ENCODE results near the gene SAMMSON. TPM values are rescaled to one million over a fixed set of nuclear protein-coding genes. Genes with fewer than 3 reads are reported as not detected.

SAMMSON gene
- total and polyA plus RNA-seq, 2 experiments from 2014 or later = not detected

DNA sequence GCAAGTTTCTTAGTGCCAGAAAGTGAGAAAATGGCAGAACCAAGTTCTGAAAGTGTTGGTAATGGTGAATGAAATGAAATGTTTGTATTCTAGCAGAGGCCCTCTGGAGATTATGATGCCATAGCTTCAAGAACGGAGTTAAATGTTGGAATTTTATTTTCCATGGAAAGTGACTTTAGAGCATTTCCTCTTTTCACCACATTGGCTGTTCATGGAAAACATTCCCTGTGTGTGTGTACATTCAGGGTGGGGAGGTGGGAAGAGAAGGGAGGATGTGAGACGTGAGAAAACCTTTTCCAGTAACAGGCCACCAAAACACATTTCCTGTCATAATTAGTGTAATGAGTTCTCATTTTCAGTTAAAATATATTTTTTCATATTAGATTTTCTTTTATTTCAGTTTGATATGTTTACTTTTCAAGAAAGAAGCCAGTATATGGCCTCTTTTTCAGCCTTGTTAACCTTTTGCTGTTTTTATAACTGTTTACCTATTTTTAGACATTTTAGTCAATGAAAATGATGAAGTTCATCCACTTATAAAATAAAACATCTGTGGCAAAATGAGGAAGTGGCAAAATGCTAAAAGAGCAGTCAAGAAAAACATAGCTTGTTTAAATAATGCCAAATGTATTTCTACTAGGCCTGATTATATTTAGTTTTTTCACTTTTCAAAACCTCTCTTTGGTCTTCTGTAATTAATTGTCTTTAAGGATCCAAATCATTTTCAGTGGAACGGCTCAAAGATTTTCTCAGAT is 21.6 kb downstream of the SAMMSON start (continued):
- TF ChIP-seq CTCF (conservative IDR thresholded peaks at IDR 0.05; ENCODE audit: low read depth in 2 of 2) = no peak
- TF ChIP-seq STAT1 (IDR thresholded peaks at IDR 0.05; ENCODE audit: unreplicated experiment) = no peak
- TF ChIP-seq REST (IDR thresholded peaks at IDR 0.05; ENCODE audit: unreplicated experiment) = no peak
- TF ChIP-seq NANOG (IDR thresholded peaks at IDR 0.05; ENCODE audit: borderline replicate concordance) = no peak
- TF ChIP-seq POLR2AphosphoS5 (IDR thresholded peaks at IDR 0.05; ENCODE audit: low read depth) = no peak
- no peak for TF ChIP-seq CREB1 (CRISPR knock-in tag; IDR thresholded peaks at IDR 0.05; ENCODE audit: low read depth)
- TF ChIP-seq ZNF331 (CRISPR knock-in tag; IDR thresholded peaks at IDR 0.05; ENCODE audit: low read depth) = no peak
- TF ChIP-seq EZH2phosphoT487 (IDR thresholded peaks at IDR 0.05; ENCODE audit: unreplicated experiment) = no peak
- TF ChIP-seq EZH2 (IDR thresholded peaks at IDR 0.05; ENCODE audit: low read depth, unreplicated experiment) = no peak
- no peak for TF ChIP-seq JUNB (IDR thresholded peaks at IDR 0.05; ENCODE audit: unreplicated experiment)

GRCh38 chr3:70028361-70028760 is 28.8 kb downstream of the SAMMSON start:
- H3K36me3 Mint-ChIP-seq (ENCODE audit: low read depth) = no peaks in the 10 kb centered on the region
- Histone ChIP-seq H3K27me3 (ENCODE audit: insufficient read depth) (no peaks in the 10 kb centered on the region), H3K9me2 (ENCODE audit: insufficient read depth) (peaks cover 3% of the 10 kb centered on the region; the same call in 1 of the 2 replicates), H3K4me1 (ENCODE audit: insufficient read depth) (no peaks in the 10 kb centered on the region), H2AFZ (no peak overlapping the region), H4K20me1 (replicated peaks; ENCODE audit: insufficient read depth) (no peaks in the 10 kb centered on the region), H3K4me3 (no peak overlapping the region), H3K36me3 (ENCODE audit: insufficient read depth) (no peaks in the 10 kb centered on the region), H3K27ac (ENCODE audit: low read depth) (no peak overlapping the region), H3F3A (replicated peaks; ENCODE audit: low read depth) (no peaks in the 10 kb centered on the region), H3K79me2 (replicated peaks; ENCODE audit: insufficient read depth) (no peaks in the 10 kb centered on the region), H3K4me2 (no peak overlapping the region)
- H3K4me1 Mint-ChIP-seq = no peaks in the 10 kb centered on the region
- no peaks in the 10 kb centered on the region for H3K27me3 Mint-ChIP-seq (ENCODE audit: insufficient read depth, low read depth, poor library complexity)
- no peak for ATAC-seq
- H3K9me3 Mint-ChIP-seq = no peaks in the 10 kb centered on the region
- H3K27ac Mint-ChIP-seq = no peak overlapping the region
- no peak for DNase-seq (ENCODE audit: low spot score)
- H3K4me3 Mint-ChIP-seq = no peak overlapping the region
- TF ChIP-seq ZNF331 (CRISPR knock-in tag; IDR thresholded peaks at IDR 0.05; ENCODE audit: low read depth) (no peak), ZNF462 (CRISPR knock-in tag; IDR thresholded peaks at IDR 0.05) (no peak), CREB1 (CRISPR knock-in tag; IDR thresholded peaks at IDR 0.05; ENCODE audit: low read depth) (no peak), POLR2AphosphoS5 (IDR thresholded peaks at IDR 0.05; ENCODE audit: low read depth) (no peak)

All from GM23338 (cell line).